ENCODE data around the gene GET4. TPM values are rescaled to one million over a fixed set of nuclear protein-coding genes. Genes with fewer than 3 reads are reported as not detected.

The GET4 gene
- total and polyA plus RNA-seq, 4 donors, result 19.5 to 34.7 (median 27.3) TPM

DNA sequence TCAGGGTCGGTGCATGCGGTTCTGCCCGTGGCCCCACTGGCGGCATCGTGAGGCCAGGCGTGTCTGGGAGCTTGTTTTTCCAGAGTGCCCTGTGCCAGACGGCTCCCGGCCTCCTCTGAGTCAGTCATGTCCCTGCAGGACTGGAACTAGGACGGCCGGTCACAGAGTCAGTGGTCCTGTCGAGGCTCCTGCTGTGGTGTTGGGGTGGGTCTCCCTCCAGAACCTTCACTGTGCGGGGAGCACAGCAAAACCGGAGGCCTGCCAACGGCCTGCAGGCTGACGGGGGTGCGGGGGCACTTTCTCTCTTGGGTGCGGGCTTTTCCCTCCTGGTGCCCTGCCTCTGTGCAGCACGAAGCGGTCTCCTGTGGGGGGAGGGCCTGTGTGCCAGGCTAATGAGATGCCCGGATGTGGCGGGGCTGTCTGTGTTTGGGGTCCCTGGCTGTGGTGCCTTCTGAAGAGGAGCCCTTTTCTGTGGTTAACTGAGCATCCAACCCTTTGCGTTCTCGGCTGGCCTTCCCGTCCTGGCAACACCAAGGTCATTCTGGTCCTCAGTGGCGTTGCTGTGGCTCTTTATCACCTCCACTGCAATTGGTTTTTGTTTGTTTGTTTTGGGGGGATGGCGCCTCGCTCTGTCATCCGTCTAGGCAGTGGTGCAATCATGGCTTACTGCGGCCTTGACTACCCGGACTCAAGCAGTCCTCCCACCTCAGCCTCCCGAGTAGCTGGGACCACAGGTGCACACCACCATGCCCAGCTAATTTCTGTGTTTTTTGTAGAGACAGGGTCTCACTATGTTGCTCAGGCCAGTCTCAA is 8.0 kb downstream of the GET4 start (continued):
- TF ChIP-seq, protein P1, sequence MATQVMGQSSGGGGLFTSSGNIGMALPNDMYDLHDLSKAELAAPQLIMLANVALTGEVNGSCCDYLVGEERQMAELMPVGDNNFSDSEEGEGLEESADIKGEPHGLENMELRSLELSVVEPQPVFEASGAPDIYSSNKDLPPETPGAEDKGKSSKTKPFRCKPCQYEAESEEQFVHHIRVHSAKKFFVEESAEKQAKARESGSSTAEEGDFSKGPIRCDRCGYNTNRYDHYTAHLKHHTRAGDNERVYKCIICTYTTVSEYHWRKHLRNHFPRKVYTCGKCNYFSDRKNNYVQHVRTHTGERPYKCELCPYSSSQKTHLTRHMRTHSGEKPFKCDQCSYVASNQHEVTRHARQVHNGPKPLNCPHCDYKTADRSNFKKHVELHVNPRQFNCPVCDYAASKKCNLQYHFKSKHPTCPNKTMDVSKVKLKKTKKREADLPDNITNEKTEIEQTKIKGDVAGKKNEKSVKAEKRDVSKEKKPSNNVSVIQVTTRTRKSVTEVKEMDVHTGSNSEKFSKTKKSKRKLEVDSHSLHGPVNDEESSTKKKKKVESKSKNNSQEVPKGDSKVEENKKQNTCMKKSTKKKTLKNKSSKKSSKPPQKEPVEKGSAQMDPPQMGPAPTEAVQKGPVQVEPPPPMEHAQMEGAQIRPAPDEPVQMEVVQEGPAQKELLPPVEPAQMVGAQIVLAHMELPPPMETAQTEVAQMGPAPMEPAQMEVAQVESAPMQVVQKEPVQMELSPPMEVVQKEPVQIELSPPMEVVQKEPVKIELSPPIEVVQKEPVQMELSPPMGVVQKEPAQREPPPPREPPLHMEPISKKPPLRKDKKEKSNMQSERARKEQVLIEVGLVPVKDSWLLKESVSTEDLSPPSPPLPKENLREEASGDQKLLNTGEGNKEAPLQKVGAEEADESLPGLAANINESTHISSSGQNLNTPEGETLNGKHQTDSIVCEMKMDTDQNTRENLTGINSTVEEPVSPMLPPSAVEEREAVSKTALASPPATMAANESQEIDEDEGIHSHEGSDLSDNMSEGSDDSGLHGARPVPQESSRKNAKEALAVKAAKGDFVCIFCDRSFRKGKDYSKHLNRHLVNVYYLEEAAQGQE (IDR thresholded peaks at IDR 0.05), result no peak
- TF ChIP-seq GABPA (IDR thresholded peaks at IDR 0.05 in 1 of 2, conservative IDR thresholded peaks at IDR 0.05 in 1 of 2), result no peak

DNA sequence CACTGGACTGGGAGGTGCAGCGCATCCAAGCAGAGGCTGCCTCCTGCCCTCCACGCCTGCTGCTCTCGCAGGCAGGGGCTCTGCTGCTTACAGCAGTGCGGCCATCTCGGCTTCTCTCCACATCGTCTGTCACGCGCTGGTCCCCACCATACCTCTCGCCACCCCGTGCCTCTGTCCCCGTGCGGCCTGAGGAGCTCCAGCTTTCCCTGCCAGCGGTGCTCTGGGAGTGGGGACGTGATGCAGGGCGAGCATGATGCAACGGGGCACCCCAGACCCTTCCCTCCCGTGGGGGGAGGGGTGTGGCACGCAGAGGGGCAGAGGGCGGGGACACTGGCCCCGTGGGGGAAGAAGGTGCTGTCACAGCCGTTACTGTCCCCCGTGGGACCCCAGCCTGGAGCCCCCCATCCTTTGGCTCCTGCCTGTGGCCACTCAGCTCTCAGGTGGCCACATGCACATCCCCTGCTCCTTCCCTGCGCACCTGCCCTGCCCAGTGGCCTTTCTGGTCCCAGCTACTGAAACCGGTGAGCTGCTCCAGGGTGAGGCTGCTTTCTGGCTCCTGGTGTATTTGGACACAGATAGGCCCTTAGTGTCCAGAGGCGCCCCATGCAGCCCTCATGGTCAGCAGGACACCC is 9.0 kb downstream of the GET4 start:
- H3K36me3 ChIP-seq (ENCODE audit: control insufficient read depth in 4 of 4, insufficient read depth in 3 of 4, low read depth in 1 of 4, low read length in 3 of 4), result peaks cover 0 to 3% (median 2%) of the 10 kb centered on the region in 4 donors
- no peak for DNase-seq (ENCODE audit: low spot score)

More for the DNA sequence above, 9.0 kb downstream of the GET4 start:
- peak overlapping the region; percentile 14 to 84 for H3K27ac ChIP-seq (ENCODE audit: low read depth in 1 of 2, low read length in 2 of 2)
- no peaks in the 10 kb centered on the region for H3K9me3 ChIP-seq (ENCODE audit: control insufficient read depth in 4 of 4, low read length in 3 of 4)
- no peak overlapping the region for H3K4me3 ChIP-seq (ENCODE audit: low read depth in 1 of 3, low read length in 3 of 3)
- TF ChIP-seq HNF4G (IDR thresholded peaks at IDR 0.05) (no peak), FOXA2 (IDR thresholded peaks at IDR 0.05) (no peak), EGR1 (IDR thresholded peaks at IDR 0.05; ENCODE audit: low read depth in 2 of 2) (no peak), RAD21 (IDR thresholded peaks at IDR 0.05) (no peak), YY1 (IDR thresholded peaks at IDR 0.05) (no peak), FOXA1 (IDR thresholded peaks at IDR 0.05) (no peak), TAF1 (conservative IDR thresholded peaks at IDR 0.05) (no peak), JUND (IDR thresholded peaks at IDR 0.05) (no peak), HNF4A (conservative IDR thresholded peaks at IDR 0.05) (no peak), SP1 (IDR thresholded peaks at IDR 0.05) (no peak), GABPA (IDR thresholded peaks at IDR 0.05 in 1 of 2, conservative IDR thresholded peaks at IDR 0.05 in 1 of 2) (no peak), RXRA (IDR thresholded peaks at IDR 0.05) (no peak), NR2F2 (IDR thresholded peaks at IDR 0.05) (no peak)
- TF ChIP-seq, protein P1 (IDR thresholded peaks at IDR 0.05), result no peak
- TF ChIP-seq, protein P2, sequence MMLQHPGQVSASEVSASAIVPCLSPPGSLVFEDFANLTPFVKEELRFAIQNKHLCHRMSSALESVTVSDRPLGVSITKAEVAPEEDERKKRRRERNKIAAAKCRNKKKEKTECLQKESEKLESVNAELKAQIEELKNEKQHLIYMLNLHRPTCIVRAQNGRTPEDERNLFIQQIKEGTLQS (IDR thresholded peaks at IDR 0.05), result no peak
- TF ChIP-seq, protein P3, sequence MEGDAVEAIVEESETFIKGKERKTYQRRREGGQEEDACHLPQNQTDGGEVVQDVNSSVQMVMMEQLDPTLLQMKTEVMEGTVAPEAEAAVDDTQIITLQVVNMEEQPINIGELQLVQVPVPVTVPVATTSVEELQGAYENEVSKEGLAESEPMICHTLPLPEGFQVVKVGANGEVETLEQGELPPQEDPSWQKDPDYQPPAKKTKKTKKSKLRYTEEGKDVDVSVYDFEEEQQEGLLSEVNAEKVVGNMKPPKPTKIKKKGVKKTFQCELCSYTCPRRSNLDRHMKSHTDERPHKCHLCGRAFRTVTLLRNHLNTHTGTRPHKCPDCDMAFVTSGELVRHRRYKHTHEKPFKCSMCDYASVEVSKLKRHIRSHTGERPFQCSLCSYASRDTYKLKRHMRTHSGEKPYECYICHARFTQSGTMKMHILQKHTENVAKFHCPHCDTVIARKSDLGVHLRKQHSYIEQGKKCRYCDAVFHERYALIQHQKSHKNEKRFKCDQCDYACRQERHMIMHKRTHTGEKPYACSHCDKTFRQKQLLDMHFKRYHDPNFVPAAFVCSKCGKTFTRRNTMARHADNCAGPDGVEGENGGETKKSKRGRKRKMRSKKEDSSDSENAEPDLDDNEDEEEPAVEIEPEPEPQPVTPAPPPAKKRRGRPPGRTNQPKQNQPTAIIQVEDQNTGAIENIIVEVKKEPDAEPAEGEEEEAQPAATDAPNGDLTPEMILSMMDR (IDR thresholded peaks at IDR 0.05; ENCODE audit: low read depth, low read length, missing input control), result no peak
- TF ChIP-seq, protein P4, sequence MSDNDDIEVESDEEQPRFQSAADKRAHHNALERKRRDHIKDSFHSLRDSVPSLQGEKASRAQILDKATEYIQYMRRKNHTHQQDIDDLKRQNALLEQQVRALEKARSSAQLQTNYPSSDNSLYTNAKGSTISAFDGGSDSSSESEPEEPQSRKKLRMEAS (IDR thresholded peaks at IDR 0.05), result no peak
- TF ChIP-seq, protein P5, sequence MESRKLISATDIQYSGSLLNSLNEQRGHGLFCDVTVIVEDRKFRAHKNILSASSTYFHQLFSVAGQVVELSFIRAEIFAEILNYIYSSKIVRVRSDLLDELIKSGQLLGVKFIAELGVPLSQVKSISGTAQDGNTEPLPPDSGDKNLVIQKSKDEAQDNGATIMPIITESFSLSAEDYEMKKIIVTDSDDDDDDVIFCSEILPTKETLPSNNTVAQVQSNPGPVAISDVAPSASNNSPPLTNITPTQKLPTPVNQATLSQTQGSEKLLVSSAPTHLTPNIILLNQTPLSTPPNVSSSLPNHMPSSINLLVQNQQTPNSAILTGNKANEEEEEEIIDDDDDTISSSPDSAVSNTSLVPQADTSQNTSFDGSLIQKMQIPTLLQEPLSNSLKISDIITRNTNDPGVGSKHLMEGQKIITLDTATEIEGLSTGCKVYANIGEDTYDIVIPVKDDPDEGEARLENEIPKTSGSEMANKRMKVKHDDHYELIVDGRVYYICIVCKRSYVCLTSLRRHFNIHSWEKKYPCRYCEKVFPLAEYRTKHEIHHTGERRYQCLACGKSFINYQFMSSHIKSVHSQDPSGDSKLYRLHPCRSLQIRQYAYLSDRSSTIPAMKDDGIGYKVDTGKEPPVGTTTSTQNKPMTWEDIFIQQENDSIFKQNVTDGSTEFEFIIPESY (IDR thresholded peaks at IDR 0.05), result no peak
- WGBS, result 88% methylated on average over 25 of the region's 25 CpGs
- no peaks in the 10 kb centered on the region for H3K27me3 ChIP-seq (ENCODE audit: control insufficient read depth in 4 of 4, insufficient read depth in 4 of 4, low read length in 3 of 4)
- peaks cover 45 to 80% (median 61%) of the 10 kb centered on the region in 4 donors for H3K4me1 ChIP-seq (ENCODE audit: control insufficient read depth in 4 of 4, insufficient read depth in 4 of 4, low read length in 3 of 4)
- no peak overlapping the region for H3K9ac ChIP-seq (ENCODE audit: low read depth in 1 of 2, low read length in 2 of 2)
